BE2C (cell line): ENCODE measurements around the gene TRPM8.

ENCODE experiments used
- DNase-seq: peaks from one replicate; pipeline ENCODE4 v3.0.0-alpha.2; 2020
- H3K27me3 ChIP-seq: fragments of 250-450 bp; sonication (Bioruptor Pico); 2 replicates; pipeline ENCODE4 v1.5.1; 2020; ENCODE audit warnings: mild to moderate bottlenecking
- H3K36me3 ChIP-seq: fragments of 250-450 bp; sonication (Bioruptor Pico); 2 replicates; pipeline ENCODE4 v1.5.1; 2020; ENCODE audit warnings: mild to moderate bottlenecking
- H3K4me1 ChIP-seq: fragments of 250-450 bp; sonication (Bioruptor Pico); 2 replicates; pipeline ENCODE4 v1.5.1; 2020
- H3K4me3 ChIP-seq: 2 replicates; pipeline ENCODE4 v1.5.1; 2011; ENCODE audit warnings: low read depth, low read length
- H3K9me3 ChIP-seq: fragments of 250-450 bp; sonication (Bioruptor Pico); 2 replicates; pipeline ENCODE4 v1.5.1; 2020
- TF ChIP-seq, protein P1 (sequence below): IDR thresholded peaks from 2 replicates; pipeline ENCODE4 v1.5.1; 2012; ENCODE audit warnings: mild to moderate bottlenecking, low read depth, low read length

TRPM8 gene

GRCh38 chr2:234020332-234020731 is 103.2 kb downstream of the TRPM8 start:
- TF ChIP-seq, protein P1, sequence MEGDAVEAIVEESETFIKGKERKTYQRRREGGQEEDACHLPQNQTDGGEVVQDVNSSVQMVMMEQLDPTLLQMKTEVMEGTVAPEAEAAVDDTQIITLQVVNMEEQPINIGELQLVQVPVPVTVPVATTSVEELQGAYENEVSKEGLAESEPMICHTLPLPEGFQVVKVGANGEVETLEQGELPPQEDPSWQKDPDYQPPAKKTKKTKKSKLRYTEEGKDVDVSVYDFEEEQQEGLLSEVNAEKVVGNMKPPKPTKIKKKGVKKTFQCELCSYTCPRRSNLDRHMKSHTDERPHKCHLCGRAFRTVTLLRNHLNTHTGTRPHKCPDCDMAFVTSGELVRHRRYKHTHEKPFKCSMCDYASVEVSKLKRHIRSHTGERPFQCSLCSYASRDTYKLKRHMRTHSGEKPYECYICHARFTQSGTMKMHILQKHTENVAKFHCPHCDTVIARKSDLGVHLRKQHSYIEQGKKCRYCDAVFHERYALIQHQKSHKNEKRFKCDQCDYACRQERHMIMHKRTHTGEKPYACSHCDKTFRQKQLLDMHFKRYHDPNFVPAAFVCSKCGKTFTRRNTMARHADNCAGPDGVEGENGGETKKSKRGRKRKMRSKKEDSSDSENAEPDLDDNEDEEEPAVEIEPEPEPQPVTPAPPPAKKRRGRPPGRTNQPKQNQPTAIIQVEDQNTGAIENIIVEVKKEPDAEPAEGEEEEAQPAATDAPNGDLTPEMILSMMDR = no peak
- no peaks in the 10 kb centered on the region for H3K27me3 ChIP-seq
- H3K4me3 ChIP-seq = no peak overlapping the region
- no peaks in the 10 kb centered on the region for H3K9me3 ChIP-seq
- DNase-seq = no peak
- H3K36me3 ChIP-seq = no peaks in the 10 kb centered on the region
- peaks cover 2% of the 10 kb centered on the region for H3K4me1 ChIP-seq

DNA sequence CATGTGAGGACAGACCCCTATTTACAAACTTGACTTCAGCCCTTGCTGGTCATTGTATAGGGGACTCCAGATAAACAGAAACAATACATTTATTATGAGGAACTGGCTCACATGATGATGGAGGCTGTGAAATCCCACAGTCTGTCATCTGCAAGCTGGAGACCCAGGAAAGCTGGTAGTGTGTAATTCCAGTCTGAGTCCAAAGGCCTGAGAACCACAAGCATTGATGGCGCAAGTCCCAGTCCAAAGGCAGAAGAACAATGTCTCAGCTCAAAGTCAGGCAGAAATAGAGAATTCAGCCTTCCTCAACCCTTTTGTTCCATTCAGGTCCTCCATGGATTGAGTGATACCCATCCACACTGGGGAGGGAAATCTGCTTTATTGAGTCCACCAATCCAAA is 105.3 kb downstream of the TRPM8 start:
- no peak for DNase-seq
- no peak overlapping the region for H3K4me3 ChIP-seq
- H3K27me3 ChIP-seq = no peaks in the 10 kb centered on the region
- TF ChIP-seq, protein P1 = no peak
- H3K36me3 ChIP-seq = no peaks in the 10 kb centered on the region
- H3K4me1 ChIP-seq = no peaks in the 10 kb centered on the region
- H3K9me3 ChIP-seq = no peaks in the 10 kb centered on the region

DNA sequence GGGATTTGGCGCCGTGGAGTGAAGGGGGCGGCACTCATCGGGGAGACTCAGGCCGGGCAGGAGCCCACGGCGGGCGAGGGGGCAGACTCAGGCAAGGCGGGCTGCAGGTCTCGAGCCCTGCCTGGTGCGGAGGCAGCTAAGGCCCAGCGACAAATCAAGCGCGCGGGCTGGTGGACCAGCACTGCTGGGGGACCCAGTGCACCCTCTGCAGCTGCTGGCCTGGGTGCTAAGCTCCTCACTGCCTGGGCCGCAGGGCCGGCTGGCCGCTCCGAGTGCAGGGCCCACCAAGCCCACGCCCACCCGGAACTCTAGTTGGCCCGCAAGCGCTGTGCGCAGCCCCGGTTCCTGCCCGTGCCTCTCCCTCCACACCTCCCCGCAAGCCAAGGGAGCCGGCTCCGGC is 107.1 kb downstream of the TRPM8 start:
- TF ChIP-seq, protein P1 = no peak
- H3K9me3 ChIP-seq = no peaks in the 10 kb centered on the region
- no peak overlapping the region for H3K4me3 ChIP-seq
- H3K27me3 ChIP-seq = no peaks in the 10 kb centered on the region
- no peaks in the 10 kb centered on the region for H3K4me1 ChIP-seq
- DNase-seq = no peak
- no peaks in the 10 kb centered on the region for H3K36me3 ChIP-seq

- DNase-seq = no peak
- Histone ChIP-seq H3K9me3 (no peaks in the 10 kb centered on the region), H3K4me1 (no peaks in the 10 kb centered on the region), H3K27me3 (no peaks in the 10 kb centered on the region), H3K4me3 (no peak overlapping the region), H3K36me3 (no peaks in the 10 kb centered on the region)
- TF ChIP-seq, protein P1 = no peak
Measured at GRCh38 chr2:234025466-234025865, 108.3 kb downstream of the TRPM8 start.

- Histone ChIP-seq H3K36me3 (no peaks in the 10 kb centered on the region), H3K4me3 (no peak overlapping the region), H3K27me3 (no peaks in the 10 kb centered on the region), H3K4me1 (no peaks in the 10 kb centered on the region), H3K9me3 (no peaks in the 10 kb centered on the region)
- no peak for DNase-seq
- TF ChIP-seq, protein P1 = no peak
Measured at GRCh38 chr2:234025891-234026401, 108.8 kb downstream of the TRPM8 start.

DNA sequence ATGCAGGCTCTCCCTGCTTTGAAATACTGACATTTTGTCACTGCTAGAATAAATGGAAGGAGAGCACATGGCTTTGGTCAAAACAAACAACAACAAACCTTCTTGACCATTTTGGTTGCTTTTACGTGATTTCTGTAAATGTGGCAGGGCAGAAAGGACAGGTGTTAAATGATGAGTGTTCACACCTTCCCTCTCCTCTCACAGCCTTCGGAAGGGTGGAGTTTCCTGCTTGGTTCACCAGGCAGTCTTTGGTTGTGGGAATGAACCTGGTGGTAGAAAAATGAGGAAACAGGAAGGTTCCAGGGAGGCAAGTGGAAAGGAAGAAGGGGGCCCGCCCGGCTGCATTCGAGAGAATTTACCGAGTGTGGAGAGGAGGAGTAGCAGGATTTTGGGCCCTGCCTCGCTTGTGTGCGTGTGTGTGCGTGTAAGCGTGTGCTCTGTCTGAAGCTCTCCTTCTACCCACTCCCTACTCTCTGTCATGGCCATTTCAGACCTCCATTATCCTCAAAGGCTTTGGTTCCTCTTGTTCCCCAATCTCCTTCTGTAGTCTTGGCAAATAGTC is 109.6 kb downstream of the TRPM8 start:
- H3K27me3 ChIP-seq = no peaks in the 10 kb centered on the region
- no peak for DNase-seq
- H3K9me3 ChIP-seq = no peaks in the 10 kb centered on the region
- TF ChIP-seq, protein P1 = no peak
- H3K4me1 ChIP-seq = no peaks in the 10 kb centered on the region
- H3K36me3 ChIP-seq = no peaks in the 10 kb centered on the region
- H3K4me3 ChIP-seq = no peak overlapping the region
